HL-60/S4 treated with phorbol 12-myristate 13-acetate at 8.2 ng/mL for 4 days and 3 days (cell line): ENCODE data around the gene KAZALD1.

Experiments used
- in situ Hi-C: fragments of 300-500 bp; cut with MboI; formaldehyde crosslinking; loops from 2 replicates; pipeline ENCODE4 v1.15.0; 2022; ENCODE audit warnings: low sequenced_read_pairs

The KAZALD1 gene

DNA sequence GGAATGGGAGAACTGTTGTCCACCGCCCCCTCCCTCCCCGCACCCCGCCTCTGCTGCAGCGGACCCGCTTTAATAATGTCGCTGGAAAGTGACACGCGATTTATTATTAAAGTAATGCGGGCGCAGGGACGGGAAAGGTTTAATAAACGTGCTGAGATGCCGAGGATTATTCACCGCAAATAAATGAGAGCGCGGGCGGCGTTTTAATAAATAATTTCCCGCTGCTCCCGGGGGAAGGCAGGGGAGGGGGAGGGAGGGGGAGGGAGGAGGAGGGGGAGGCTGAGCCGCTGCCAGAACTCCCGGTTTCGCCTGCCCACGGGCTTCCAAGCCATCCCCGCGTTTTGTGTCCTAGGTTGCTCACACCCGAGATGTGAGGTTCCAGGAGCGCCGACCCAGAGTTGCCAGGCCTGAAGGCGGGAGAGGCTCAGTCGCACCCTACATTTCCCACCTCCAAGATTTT lies 5.1 kb downstream of the KAZALD1 start:
- in situ Hi-C loops = no loop called here

DNA sequence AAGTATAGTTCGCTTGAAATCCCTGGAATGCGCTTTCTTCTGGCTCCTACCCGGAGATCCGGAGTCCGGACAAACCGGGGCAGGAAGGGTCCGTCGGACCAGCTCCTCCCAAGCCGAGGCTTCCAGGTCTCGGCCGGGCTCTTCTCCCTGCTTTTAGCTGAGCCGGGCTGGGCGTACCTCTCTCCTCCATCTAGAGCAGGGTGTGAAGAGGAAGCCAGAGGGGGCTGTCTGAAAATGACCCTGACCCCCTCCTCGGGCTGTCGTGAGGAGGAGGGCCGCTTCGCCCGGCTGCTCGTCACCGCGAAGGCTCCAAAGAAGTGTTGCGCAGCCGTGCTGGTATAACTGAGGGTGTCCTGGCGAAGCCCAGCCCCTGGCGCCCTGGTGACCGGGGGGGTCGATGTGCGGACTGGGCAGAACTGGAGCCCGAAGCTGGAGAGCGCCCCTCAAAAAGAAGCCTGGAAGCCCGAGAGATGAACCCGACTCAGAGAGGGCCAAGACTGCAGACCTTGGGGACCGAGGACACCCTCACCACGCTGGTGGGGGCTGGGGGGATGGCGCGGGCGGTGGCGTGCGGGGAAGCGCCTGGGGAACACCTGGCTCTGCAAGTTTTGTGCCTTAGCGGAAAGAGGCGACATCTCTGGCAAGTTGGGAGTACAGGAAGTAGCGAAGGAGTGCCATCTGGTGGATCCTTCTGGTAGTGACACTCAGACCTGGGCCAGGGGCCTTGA lies 5.7 kb downstream of the KAZALD1 start:
- in situ Hi-C loops = no loop called here

DNA sequence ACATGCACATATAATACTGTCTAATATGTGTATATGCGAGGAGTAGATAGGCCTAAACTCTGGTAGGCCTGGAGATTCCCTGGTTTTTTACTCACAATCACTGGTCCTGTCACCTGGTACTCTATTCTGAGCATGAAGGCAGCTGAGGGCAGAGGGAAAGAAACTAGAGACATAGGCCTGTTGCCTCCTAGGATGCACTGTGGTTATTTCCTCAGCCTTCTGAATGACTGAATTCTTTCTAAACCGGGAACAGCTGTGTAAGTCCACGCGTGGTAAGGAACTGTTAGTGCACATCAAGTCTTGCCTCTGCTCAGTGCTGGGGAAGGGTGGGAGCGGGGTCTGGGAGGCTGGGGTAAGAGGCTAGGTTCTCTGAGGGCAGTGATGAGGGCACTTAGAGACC lies 7.7 kb downstream of the KAZALD1 start:
- in situ Hi-C loops = no loop called here

DNA sequence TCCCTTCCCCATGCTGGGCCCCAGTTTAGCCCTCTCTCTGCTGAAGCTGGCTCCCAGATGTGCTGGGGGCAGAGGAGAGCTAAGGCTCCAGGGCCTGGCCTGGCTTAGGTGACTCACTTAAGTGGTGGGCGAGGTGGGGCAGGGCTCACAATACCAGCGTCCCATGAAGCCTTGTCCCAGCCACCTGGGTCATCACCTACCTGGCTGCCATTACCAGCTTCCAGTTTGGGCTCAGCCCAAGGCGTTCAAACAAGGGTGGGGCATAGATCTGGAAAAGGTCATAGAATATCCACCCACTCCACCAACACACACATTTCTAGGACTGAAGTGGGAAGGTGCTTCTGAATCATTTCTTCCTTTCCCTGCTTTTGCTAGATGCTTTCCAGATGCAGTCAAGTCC lies 8.3 kb downstream of the KAZALD1 start:
- in situ Hi-C loops = no loop called here

DNA sequence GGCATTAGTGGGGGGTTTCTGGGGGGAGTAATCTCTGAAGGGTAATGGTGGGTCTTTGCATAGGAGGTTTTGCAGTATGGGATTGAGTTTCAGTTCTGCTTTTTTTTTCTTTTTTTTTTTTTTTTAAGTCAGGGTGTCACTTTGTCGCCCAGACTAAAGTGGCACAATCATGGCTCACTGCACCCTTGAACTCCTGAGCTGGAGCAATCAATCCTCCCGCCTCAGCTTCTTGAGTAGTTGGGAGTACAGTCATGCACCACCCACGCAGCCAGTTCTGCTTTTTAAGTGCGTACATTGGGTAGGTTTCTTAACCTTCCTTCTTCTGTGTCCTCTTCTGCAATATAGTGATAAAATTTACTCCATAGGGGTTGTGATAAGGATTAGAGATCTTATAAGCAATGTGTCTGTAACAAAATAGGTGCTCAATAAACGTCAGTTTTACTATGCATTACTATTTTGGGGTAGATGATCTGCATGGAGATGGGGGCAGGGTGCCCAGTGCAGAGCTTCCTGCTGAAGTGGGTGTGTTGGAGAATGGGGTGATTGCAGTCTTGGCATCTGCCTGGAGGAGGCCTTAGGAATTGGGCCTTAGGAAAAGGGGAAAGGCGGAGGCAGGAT lies 9.6 kb downstream of the KAZALD1 start:
- in situ Hi-C loops = no loop called here

DNA sequence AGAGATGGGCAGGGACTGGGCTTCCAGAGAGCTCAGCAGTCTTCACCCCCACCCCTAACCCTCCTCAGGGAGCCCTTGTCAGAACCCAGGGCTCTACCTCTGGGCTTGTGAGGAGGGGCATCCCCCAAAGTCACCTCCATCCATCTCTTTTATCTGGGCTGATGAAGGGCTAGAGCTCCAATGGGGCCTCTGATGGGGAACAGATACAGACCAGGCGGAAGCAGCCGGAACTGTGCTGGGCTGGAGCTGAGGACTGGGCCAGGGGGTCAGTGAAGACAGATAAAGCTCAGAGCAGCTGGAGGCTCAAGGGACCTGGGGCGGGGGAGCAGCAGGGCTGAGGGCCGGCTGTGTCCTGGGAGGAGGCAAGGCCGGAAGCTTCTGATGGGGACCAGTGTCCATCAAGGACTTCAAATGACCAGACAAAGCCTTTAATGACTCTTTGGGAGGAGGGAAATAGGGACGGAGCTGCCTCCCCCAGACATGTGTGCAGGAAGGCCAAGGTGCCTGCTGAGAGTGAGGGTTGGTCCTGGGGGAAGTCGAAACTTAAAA lies 10.2 kb downstream of the KAZALD1 start:
- in situ Hi-C loops = no loop called here

DNA sequence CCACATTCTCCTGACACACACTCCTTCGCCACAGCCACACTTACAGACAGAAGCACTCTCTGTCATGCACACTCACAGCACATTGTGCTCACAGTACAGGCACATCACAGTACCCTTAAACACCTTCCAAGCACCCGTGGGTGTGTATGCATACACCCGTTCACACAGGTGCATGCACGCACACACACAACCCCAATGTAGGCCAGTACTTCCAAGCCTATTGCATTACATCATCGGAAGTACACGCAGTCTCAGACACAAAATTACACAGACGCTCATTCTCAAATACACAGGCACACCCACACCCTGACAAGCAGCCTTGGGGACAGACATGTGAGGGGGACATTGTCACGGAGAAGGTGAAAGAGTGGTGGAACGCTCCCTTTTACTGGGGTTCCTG lies 11.1 kb downstream of the KAZALD1 start:
- in situ Hi-C loops = no loop called here

DNA sequence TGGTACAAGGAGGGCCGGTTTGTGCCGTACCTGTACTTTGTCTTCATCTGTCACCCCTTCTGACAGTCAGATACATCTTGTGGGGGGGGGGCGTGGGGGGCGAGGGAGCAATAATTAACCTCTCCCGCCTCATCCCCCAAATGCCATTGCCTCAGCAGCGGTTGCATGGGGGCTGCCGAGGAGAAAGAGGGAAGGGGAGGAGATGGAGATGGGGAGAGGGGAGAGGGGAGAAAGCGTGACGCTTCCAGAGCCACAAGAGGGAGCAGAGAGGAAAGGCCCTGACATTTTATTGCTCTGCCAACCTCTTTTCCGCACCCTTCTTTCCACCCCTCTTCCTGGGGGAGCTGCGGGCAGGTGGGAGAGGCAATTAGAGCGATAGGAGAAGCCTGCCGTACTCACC lies 11.8 kb downstream of the KAZALD1 start:
- in situ Hi-C loops = no loop called here

DNA sequence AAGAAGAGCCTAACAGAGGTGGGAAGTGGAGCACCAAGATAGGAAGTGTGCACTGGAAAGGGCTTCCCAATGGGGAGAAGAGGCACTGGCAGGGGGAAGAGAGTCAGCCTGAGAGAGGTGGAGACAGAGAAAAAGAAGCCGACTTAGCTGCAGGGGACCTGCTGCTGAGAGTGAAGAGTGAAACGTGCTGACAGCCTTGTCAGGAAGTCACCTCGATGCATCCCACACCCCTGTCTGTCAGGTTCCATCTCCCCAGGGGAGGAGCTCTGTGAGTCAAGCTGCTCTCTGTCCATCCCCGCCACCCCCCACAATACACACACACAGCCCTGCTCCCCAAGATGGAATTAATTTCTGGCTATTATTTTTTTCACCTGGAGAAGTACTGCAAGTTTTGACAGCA lies 14.0 kb downstream of the KAZALD1 start:
- in situ Hi-C loops = no loop called here

DNA sequence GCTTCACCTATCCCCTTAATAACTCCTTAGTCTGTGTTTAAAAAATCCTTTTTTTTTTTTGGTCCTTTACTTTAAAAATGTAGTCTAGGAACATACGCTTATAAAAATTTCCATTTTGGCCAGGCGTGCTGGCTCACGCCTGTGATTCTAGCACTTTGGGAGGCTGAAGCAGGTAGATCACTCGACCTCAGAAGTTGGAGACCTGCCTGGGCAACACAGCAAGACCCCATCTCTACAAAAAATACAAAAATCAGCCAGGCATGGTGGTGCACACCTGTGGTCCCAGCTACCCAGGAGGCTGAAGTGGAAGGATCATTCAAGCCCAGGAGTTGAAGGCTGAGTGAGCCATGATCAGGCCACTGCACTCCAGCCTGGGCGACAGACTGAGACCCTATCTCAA lies 14.8 kb downstream of the KAZALD1 start:
- in situ Hi-C loops = no loop called here

DNA sequence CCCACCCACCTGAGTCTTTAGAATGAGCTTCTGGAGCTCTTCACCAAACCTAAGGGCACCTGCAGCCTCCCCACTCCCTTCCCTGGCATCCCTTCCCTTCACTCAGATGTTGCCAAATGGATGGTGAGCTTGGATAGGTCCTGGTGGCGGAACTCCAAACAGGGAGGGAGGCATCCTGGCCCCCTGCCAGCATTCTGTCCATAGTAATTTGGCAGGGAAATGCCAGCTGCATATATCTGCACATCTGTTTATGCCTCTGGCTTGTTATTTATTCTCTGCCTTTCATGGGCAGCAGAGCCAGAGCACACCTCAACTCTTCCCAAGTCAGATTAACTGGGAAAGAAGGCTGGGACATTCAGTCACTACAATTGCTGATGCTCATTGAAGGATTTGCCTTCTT lies 18.1 kb downstream of the KAZALD1 start:
- in situ Hi-C loops = no loop called here

DNA sequence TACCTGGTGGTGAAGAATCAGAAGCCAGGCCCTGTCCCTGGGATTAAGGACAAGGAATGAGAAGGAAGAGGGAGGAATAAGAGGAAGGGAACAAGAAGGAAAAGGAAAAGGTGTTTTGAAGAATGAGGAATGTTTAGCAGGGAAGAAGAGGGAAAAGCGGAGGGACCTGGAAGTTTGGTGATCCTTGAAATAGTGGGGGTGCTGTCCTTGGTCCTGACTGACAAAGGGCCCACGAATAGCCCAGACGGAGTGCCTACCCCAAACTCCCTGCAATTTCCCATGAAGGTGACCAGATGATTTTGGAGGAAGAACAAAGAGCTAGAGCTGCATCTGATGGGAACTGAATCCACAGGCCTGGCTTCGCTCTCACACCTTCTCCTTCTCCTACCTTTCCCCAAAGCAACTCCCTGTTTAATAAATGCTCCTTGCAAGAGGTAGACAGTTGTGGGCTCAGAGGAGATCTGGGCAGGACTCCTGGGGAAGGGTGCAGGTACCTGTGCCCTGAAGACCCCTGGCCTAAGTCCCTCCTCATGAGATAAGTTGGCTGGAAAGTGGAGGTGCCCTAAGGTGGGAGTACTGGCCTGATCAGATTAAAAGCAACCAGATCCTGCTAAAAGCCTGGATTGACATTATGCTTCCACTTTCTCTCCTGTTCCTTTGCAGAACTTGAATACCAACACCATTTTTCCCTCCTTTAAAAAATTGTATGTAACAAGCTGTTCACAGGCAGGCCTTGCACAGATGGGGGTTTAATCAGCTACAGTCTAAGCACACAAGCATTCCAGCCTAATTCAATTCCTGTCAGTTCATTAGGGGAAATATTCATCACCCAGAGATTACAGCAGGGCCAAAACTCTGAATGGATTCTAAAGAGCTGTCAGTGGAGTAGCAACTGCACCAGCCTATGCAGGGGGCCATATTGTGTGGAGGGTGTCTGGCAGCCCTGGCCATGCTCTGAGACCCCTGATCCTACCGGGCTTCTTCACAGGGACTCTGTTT lies 19.4 kb downstream of the KAZALD1 start:
- in situ Hi-C loops = no loop called here

DNA sequence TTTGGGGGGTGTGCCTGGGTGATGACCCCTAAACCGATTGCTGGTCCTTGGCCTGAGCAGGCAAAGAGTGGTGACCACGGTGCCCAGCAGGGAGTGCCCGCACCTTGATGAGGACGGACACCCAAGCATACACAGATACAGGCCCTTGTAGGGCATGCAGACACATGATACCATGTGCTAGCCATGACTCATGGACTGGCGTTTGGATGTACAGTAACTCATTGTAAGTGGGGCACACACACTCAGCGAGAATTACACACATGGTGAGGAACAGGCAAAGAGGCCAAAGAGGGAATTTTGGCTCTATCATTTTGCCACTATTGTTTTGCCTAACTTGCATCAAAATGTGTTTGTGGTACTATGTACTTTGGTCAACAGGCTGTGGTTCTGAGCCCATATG lies 24.1 kb downstream of the KAZALD1 start:
- in situ Hi-C loops = no loop called here

DNA sequence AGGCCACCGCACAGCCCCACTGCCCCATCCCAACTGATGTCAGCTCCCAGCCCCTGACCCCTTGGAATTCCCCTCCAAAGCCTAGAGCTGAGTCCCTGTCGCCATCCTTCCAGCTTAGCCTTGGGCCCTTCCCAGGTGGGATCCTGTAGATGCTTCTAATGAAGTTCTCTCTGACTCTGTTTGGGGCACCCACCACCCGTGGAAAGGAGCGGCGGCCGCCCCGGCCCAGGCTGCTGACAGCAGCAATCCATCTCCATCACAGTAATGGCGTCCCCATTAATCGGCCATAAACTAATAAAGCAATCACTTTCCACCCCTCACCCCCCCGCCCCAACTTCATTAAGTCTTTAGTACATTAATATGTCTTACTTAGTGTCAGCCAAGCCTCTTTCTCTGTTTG lies 25.6 kb downstream of the KAZALD1 start:
- in situ Hi-C loops = no loop called here

DNA sequence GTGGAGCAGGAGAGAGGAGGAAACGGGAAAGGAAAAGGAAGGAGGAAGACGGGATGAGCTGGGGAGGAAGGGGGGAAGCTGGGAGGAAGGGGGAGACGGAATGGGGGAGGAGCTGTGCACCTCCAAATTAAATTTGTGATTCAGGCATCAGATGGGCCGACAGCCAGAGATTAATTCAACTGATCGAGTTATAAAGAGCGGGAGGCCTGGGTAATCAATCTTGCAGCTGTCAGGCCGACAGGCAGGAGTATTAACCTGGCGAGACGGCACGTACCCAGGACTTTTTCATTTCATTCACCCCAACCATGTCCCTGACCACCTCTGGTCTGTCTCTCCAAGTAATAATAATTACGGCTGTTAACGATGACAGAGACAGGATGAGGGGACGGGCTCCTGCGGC lies 26.2 kb downstream of the KAZALD1 start:
- in situ Hi-C loops = no loop called here

DNA sequence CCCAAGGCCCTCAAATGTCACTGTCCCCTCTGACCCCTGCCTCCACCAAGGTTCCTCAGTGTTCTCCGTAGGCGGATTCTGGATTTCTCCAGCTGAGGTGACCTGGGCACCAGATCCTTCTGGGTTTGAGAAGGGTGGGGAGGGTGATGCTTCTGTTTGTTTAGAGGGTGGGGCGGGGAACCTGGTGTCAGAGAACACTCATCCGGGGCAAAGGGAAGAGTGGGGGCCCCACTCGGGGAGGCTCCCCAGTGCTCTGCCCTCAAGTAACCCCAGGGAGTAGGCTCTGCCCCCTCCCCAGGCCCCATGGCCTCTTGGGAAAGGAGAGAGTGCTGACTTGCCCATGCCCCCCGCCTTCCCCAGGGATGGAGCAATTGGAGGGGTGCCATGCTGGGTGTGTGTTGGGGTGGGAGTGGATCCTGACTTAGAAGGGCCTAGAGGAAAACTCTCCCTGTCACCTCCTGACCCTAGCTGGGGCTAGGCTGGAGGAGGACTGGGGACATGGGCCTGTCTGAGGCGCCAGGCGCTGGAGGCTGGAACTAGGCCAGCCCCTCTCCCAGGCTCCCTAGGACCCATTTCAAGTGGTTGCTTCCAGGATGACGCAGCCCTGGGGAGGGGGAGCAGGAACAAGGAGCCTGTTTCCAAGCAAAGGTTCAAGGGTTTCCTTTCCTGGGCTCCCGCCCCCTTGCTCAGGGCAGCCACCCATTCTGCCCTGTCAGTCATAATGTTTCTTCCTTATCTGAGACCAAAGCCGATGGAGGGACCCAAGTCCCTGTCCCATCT lies 27.9 kb downstream of the KAZALD1 start:
- in situ Hi-C loops = no loop called here

DNA sequence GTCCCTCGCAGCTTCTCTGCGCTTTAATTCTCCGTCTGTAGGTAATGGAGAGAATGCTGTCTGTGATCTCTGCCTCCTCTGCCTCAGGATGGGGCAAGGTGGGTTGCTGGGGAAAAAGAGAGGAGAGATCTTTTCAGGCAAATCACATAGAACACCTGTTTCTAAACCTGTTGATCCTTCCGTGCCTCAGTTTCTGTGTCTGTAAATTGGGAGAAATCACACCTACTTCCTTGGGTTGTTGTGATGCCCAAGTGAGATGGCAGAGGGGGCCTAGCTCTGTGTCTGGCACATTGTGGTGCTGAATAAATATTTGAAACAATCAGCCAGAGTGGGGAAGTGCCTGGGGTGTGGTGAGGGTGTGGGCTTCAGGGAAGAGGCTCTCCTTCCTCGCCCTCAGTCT lies 28.8 kb downstream of the KAZALD1 start:
- in situ Hi-C loops = no loop called here

DNA sequence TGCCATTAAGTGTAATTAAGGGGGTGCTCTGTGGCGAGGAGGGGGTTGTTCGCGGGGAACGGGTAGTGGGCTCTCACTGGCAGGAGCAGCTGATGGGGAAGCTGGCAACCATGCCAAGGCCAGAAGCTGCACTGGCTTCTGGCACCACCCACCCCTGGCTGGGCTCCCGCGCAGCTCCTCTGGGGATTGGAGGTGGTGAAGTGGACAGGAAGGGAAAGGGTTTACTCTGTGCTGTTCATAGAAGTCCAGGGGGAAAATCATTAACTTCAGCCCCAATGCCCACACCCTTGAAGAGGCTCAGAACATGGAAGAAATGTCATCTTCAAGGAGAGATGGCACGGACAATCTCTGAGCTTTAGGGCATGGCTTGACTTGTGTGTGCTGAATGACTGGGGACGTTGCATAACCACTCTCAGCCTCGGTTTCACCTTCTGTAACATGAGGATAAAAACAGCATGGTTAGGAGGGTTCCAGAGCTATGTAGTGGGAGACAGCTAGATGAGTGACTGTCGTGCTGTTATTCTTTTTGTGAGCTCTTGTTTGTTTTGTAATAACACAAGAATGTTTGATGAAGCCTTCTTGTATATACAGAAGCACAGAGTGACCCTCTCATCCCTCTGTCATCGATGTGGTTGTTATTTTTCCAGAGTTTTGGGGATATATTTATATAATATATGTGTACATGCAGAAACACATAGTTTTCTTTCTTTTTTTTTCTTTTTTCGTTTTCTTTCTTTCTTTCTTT lies 29.9 kb downstream of the KAZALD1 start:
- in situ Hi-C loops = no loop called here

DNA sequence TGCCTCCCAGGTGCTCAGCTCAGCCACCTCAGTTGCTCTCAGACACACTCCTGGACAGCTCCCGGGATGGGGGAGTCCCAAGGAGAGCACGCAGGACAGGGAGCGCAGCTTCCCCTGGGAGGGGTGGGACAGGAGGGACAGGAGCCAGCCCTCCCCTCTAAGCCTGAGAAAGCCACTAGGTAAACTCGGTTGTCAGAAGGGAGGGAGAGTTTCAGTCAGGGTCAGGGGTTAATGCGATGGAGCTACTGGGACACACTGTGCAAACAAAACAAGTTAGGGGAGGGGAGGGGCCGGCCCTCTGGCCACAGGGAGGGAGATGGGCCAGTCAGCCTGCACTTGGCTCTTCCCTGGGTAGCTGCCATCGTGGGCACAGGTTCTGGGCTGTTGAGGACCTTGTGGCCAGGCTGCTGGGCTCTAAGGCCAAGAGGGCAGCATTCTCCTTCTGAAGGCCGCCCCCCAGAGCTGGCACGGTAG lies 31.1 kb downstream of the KAZALD1 start:
- in situ Hi-C loops = no loop called here
